ENCODE data around the gene PDZK1. TPM values are rescaled to one million over a fixed set of nuclear protein-coding genes. Genes with fewer than 3 reads are reported as not detected.
"Not testable (repeated sequence)": the region's sequence is repeated elsewhere in the genome, so short reads cannot be mapped to it uniquely, and the experiment has no call there.

The PDZK1 gene
- total RNA-seq = 0.78 TPM

- DNase-seq = no peak
These were observed at the start of gene PDZK1 for GRCh38 chr1:145707183-145707867. Gene PDZK1 (minus strand): TSS chr1:145707368. CDS start chr1:145688021, 19,347 bp downstream.

GRCh38 chr1:145751491-145752037, 44.4 kb upstream of the PDZK1 start:
- DNase-seq = peak; percentile 49

GRCh38 chr1:145750426-145750825, 43.3 kb upstream of the PDZK1 start:
- no peak for DNase-seq

DNA sequence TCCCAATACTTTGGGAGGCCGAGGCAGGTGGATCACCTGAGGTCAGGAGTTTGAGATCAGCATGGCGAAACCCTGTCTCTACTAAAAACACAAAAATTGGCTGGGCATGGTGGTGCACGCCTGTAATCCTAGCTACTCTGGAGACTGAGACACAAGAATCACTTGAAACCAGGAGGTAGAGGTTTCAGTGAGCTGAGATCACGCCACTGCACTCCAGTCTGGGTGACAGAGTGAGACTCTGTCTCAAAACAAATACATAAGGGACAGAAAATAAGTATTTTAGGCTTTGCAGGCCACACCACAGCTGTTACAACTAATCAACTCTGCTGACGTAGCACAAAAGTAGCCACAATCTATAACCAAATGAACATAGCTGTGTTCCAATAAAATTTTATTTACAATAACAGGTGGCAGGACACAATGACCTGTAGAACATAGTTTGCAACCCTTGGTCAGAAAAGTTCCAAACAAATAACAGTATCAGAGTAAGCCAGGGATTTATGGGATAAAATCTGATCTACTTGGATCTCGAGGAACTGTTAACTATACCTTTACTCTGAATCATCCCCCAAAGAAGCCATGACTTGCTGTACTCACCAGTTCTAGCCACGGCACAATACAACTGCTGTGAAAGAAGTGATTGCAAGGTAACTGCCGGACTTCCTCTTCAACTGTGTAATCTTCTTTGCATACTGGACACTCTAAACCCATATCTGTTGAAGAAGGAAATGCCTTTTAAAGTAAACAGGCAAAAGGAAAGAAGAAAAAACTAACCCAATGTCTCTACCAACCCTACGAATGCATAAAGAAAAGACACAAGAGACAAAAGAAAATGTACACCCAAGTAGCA, 40.5 kb upstream of the PDZK1 start:
- DNase-seq = no peak

DNA sequence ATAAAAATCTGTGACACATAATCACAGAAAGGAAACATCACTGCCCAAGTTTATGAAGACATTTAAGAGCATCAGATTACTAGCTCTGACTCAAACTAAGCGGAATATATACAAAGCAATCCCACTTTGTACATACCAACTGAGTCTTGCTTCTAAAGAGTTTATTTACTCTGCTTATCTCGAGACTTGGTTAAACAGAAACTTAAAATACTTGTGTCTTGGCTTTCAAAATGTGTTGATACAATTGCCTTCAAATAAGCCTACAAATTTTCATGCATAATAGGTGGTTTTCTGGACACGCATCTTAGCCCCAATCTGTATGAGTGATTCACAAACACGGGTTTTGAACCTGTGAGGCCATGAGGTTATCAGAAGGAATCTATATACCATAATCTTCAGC, 33.1 kb upstream of the PDZK1 start:
- no peak for DNase-seq

- DNase-seq = no peak
These were observed 29.0 kb upstream of the PDZK1 start for GRCh38 chr1:145736191-145736590.

GRCh38 chr1:145730900-145731299, 23.7 kb upstream of the PDZK1 start:
- DNase-seq = no peak

DNA sequence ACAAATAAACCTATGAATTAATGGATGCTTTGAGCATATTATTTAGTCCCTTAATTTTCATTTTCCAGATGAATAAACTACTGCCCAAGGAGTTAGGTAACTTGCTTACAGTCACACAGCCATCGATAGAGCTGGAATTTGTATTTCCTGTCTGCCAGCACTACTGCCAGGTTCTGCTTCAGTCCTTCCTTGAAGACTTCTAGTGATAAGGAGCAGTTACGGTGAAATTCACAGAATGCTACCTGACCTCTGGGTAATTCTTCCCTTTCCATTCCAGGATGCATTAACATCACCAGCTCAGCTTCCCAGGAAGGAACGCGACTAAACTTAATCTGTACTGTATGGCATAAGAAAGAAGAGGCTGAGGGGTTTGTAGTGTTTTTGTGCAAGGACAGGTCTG, 23.3 kb upstream of the PDZK1 start:
- no peak for DNase-seq

- DNase-seq = no peak
These were observed 22.7 kb upstream of the PDZK1 start for GRCh38 chr1:145729666-145730436.

DNA sequence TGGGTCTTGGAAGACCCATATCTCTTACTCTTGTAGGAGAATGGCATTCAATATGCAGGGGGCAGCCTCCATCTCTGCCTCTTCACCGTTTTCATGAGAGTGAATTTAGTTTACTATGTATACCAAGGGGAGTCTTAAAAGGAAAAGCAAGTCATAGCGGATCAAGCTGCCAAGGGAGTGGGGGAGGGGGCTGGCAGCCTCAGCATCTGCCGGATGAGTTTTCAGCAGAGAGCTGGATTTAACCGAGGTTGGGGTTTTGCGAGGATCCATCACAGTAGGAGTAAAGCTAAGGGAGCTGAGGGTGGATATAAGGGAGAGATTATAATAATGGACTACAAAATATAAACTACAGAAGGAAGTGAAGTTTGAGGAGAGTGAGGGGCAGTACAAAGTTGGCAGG, 22.0 kb upstream of the PDZK1 start:
- DNase-seq = no peak

DNA sequence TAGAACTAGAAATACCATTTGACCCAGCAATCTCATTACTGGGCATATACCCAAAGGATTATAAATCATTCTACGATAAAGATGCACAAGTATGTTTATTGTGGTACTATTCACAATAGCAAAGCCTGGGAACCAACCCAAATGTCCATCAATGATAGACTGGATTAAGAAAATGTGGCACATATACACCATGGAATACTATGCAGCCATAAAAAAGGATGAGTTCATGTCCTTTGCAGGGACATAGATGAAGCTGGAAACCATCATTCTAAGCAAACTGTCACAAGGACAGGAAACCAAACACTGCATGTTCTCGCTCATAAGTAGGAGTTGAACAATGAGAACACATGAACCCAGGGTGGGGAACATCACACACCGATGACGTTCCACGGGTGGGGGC, 19.0 kb upstream of the PDZK1 start:
- DNase-seq = not testable (repeated sequence)

DNA sequence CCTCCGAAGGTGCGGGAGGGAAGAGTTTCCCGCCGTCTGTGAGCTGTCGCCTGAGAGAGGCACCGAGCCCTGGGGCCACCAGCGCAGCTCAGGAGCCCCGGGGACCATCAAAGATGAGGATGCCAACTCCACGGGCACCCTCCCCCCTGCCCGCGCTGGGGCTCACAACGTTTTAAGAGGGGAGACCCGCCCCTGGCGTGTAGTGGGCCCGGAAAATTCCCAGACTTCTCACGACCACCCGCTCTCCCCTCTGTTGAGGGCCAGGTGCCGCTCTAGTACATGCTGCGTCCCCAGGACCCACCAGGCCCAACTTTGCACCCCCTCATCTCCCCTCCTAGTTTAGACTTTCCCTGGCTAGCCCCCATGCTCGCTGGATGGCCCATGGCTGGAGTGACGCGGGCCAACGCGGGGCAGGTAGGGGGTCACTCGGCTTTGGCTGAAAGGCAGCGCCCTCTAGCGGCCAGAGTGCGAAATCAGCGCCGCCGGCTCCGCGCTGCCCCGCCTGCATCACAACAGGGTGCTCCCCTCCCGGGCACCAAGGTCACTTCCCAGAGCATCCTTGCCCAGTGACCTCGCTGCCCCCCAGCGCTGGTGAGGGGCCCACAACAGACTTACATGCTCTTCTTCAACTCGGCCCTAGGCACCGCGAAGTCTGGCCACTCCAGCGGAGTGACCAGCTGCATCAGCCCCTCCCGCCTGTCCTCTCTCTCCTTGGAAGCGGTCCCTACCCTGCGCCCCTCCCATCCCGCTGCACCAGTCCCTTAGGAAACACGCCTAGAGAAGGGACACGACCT, 13.9 kb upstream of the PDZK1 start:
- DNase-seq = peak; percentile 33

GRCh38 chr1:145720556-145720877, 13.3 kb upstream of the PDZK1 start:
- no peak for DNase-seq

DNA sequence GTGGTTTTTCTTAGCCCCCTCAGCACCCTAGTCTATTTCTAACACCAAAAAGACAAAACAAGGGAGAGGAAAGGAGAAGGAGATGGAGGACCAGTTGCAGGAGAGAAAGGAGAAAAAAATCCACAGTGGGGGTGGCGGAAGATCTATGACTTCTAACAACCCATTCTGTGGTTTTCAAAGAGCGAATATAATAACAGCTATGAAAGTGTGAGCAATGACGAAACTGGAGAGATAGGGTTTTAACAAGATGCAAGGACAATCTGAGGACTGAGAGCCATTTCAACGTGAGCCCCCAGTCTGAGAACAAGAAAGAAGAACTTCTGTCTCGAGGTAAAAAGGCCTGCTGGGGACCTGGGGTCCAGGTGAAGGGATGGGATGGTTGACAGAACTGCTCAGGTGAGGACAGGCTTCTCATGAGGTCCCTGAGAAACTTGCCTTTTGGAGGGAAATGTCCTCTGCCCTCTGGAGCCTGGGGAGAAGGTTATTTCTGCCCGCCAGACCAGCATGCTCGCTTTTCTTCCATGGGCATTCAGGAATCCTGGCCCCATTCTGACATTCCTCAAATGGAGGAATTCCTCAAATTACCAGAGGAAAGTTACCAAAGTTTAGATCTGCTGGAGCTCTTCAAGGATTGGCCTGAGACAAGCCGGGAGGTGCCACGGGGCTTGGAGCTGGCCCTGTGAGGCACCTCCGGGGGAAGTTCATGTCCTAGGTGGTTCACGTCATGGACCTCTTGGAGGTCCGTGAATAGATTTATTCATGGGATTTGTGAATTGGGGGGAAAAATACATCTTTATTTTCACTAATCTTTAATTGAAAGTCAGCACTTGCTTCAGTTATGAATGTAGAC, 12.3 kb upstream of the PDZK1 start, which contains the start of gene CD160:
Gene CD160 (plus strand): TSS at position 270 of the 850 bp plus-strand sequence. CDS start 8,829 bp downstream, outside the sequence.
- DNase-seq = no peak

DNA sequence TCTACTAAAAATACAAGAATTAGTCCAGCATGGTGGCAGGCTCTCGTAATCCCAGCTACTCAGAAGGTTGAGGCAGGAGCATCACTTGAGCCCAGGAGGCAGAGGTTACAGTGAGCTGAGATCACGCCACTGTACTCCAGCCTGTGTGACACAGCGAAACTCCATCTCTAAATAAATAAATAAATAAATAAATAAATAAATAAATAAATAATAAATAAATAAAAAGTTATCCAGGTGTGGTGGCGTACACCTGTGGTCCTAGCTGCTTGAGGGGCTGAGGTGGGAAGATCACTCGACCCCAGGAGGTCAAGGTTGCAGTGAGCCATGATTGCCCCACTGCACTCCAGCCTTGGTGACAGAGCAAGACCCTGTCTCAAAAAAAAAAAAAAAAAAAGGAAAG, 11.3 kb upstream of the PDZK1 start:
- not testable (repeated sequence) for DNase-seq

- DNase-seq = no peak
These were observed 10.7 kb upstream of the PDZK1 start for GRCh38 chr1:145717833-145718232.

DNA sequence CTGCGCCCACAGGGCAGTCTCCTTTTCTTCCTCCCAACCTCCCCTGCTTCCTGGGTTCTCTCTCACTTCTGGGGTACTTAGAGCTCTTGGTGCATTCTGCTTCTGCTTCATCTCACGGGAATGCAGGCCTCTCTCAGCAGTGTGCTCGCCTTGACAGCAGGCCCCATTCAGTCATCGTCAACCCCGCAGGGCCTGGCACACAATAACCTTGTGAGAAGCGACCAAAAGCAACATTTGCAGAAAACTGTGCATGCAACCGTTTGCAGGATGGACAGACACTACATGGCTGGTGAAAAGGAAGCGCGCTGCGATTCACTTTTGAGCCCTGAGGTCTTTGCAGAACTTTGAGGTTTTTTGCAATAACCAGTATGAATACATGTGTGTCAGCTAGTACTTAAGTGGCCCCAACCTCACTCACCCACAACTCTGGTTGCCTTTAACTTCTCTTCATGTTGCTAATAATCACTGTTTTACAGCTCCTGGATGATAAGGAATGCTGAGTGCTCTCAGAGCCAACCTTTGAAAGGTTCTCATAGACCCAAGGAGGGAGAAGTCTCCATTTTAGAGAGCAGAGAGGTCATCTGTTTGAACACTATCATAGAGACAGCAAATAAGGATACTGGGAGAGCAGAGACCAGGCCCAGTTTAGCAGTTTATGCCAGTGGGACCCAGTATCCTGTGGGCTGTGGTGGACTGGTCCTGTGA, 9.6 kb upstream of the PDZK1 start:
- DNase-seq = no peak

DNA sequence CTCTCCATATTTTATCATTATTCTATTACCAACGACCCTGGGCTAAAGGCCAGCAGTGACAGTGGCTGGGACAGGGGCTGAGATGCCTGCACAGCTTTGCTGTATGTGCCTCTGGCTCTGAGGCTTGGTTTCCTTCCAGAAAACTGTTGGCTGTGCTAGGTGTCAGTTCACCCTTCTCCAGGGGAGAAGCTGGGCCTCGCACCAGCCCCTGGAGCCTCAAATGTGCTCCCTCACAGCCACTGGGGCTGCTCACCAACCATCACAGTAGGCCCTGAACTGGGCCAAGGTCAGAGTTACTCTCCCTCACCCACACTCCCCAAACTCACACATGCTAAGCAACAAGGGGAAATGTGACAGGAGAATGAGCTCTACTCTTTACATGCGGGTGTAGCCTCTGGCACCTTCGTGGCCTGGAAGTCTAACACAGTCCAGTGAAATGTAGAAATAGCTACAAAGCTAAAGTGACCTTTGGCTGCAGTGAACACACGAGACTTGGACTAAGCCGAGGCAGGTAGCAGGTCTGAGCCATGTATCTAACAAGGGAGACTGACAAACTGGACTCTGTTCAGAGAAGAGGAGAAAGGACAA, 7.5 kb upstream of the PDZK1 start:
- no peak for DNase-seq

DNA sequence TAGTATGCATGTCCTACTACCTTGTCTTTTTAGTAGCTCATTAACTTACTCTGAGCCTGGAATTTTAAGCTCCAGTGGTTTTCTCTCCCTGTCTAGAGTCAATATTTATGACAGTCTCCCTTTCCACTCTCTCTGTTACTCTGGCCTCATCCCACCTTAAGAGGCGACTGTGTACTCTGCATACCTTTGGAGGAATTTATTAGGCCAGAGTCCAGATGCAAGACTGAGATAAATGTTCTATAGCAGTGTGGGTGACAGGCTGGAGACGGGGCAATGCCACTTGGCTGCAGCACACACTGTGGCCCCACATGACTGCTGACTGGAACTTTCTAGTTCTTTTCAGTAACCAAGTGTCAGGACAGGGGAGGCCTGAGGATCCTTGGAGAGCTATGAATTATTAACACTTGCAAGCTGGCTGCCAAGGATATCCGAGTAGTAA, 4.1 kb upstream of the PDZK1 start:
- no peak for DNase-seq

All from occipital lobe (tissue), 2 donors.